Skin of body (tissue), 3 donors: Measurements from ENCODE around the gene ABCA10. TPM values are rescaled to one million over a fixed set of nuclear protein-coding genes. Genes with fewer than 3 reads are reported as not detected.

ENCODE experiments used
- DNase-seq: peaks from one replicate; lab custom pipeline; 2025; lab: John Stamatoyannopoulos, UW
- small RNA-seq: library from RNA; depleted of rRNA; stranded (forward); fragments of <200 nt; gene quantifications from one replicate; pipeline ENCODE3, GENCODE V24; 2014; ENCODE audit warnings: low replicate concordance
- total RNA-seq: library from RNA; depleted of rRNA; stranded (reverse); fragments of >200 nt; gene quantifications from one replicate; pipeline ENCODE4 v1.2.3, GENCODE V29; 2014

ABCA10 gene
- total RNA-seq, 1 donor from 2014 or later = 28.8 TPM

DNA sequence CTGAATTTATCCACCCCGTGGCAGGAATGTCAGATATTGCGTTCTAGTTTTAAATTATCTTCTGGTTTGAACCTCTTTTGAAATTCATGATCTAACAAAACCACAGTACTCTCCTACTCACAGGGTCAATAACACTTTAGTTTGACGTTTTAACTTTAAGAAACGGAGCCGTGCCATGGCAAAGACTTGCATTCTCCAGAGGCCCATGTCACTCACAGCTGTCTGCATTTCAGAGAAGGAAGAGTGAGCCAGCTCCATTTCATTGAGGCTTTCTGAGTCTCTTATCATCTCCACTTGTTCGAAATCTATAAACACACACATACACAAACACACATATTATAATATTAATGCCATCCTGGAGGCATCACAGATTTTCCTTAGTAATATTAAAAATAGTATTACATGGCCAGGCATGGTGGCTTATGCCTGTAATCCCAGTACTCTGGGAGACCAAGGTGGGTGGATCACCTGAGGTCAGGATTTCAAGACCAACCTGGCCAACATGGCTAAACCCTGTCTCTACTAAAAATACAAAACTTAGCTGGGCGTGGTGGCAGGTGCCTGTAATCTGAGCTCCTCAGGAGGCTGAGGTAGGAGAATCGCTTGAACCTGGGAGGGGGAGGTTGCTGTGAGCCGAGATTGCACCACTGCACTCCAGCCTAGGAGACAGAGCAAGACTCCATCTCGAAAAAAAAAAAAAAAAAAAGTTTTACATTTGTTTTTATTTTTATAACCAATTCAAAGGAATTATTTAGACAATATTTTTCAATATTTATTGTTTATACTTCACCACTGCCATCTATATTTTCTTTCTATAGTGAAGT lies 122.5 kb downstream of the ABCA10 start:
- DNase-seq = no peak

DNA sequence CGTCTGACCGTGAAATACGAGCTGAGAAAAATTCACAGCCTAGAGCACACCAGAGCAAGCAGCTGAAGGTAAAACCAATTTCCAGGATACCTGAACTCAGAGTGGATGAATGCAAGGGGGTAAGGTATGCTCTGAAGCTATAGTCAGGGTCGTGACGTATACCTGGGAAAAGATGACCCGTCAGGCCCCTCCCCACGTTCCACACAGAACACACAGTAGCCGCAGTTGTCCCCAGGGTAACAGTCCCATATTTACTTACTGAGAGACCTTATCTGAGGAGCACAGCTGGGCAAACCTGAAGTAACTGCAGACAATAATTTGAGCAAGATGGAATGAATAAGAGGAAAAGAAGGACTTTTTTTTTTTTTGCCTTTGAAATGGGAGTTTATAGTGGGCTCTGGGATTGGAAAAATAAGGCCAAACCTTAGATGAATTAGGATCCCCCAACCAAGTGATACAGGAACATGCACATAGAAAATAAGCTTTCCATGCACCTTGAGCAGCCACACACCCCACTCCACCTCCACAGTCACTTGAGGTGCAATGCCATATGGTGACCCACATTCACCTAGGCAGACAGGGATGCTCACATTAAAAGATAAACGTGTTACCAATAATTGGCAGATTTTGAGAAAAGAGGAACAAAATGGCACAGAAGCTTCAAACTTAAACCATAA lies 124.9 kb downstream of the ABCA10 start:
- no peak for DNase-seq

DNA sequence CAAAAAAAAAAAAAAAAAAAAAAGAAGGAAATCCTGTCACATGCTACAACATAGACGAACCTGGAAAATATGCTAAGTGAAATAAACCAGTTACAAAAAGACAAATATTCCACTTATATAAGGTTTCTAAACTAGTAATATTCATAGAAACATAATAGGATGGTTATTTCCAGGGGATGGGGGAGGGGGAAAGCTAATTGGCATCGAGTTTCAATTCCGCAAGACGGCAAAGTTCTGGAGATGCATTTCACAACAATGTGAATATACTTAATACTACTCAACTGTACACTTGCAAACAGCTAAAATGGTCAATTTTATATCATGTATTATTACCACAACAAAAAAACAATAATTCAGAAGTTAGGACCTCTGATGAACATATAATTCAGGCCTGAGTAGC lies 130.0 kb downstream of the ABCA10 start:
- DNase-seq = no peak

Small RNA genes lying within 50 kb of the gene (small RNA-seq; reads per million reads assigned to genes)
- gene MIR4524B = not detected

Other genes with a start within 250 kb of the ABCA10 start
- 18.9 TPM for gene ABCA9, start 167.9 kb downstream of the ABCA10 start, total RNA-seq
- 46.1 TPM for gene ABCA6, start 86.9 kb downstream of the ABCA10 start, total RNA-seq
- 35.7 TPM for gene ABCA5, start 98.3 kb upstream of the ABCA10 start, total RNA-seq
- 8.6 TPM for gene MAP2K6, start 185.9 kb upstream of the ABCA10 start, total RNA-seq